GM12865 (cell line): ENCODE measurements around the gene TTC27.

Experiments
- DNase-seq: peaks from one replicate; pipeline ENCODE4 v3.0.0; 2010; ENCODE audit warnings: low read depth
- H3K4me3 ChIP-seq: 2 replicates; pipeline ENCODE4 v1.5.1; 2011; ENCODE audit warnings: mild to moderate bottlenecking, low read depth, low read length, control low read depth
- CTCF ChIP-seq: IDR thresholded peaks from 2 replicates; pipeline ENCODE4 v1.5.1; 2011; ENCODE audit warnings: low read length, control low read depth, low read depth, inconsistent platforms; ENCODE audit not compliant: insufficient read depth; ENCODE audit errors: missing control alignments

TTC27 gene

GRCh38 chr2:32706815-32707579, 79.1 kb downstream of the TTC27 start:
- no peak for TF ChIP-seq CTCF
- no peak for DNase-seq
- H3K4me3 ChIP-seq, result no peak overlapping the region

DNA sequence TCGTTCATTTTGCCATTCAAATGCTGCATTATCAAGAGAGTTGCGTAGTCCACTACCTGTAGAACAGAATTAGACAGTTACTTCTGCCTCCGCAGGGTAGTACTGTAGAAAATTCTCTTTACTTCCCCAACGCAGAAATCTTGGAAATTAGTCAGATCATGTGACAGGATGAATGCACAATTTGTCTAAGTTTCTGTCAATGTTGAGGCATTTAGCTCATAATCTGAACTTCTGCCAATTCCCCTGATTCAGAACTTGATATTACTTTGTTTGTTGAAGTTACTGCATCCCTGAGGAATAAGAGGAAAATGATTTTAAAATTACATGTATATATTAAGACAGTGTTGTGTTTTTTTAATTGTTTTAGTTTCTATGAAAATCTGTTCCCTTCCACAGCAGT, 83.4 kb downstream of the TTC27 start:
- TF ChIP-seq CTCF, result no peak
- DNase-seq, result no peak
- H3K4me3 ChIP-seq, result no peak overlapping the region

- no peak for TF ChIP-seq CTCF
- DNase-seq, result no peak
These were observed 84.2 kb downstream of the TTC27 start for GRCh38 chr2:32711908-32712501.

DNA sequence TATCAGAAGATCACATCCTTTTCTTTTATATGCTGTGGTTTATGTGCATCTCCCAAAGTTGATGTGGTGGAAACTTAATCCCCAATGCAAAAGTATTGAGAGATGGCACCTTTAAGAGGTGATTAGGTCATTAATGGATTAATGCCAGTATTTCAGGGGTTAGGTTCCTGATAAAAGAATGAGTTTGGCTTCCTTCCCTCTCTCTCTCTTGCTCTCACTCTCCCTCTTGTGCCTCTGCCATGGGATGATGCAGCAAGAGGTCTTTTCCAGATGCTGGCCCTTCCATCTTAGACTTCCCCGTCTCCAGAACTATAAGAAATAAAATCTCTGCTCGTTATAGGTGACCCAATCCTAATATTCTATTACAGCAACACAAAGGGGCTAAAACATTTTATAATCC, 85.0 kb downstream of the TTC27 start:
- DNase-seq, result no peak
- H3K4me3 ChIP-seq, result no peak overlapping the region
- no peak for TF ChIP-seq CTCF

More at GRCh38 chr2:32711908-32712501, 84.2 kb downstream of the TTC27 start:
- H3K4me3 ChIP-seq, result no peak overlapping the region

GRCh38 chr2:32714521-32714920, 86.7 kb downstream of the TTC27 start:
- no peak for DNase-seq

DNA sequence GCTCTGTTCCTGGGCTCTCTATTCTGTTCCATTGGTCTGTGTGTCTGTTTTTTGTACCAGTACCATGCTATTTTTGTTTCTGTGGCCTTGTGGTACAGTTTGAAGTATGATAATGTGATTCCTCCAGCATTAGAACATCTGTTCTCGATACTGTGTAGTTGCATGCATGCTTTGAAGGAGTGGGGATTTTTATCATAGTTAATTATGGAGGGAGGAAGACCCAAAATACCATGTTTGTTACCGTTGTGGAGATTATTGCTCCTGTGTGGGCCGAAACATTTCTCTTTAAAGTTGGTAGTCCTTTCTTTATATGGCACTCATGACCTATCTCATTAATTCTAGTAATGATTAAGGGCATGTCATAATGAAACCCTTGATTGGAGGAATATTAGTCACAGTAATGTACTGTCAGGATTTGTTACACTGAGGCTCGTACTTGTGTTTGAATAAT, 87.6 kb downstream of the TTC27 start:
- no peak overlapping the region for H3K4me3 ChIP-seq
- peak; percentile 74 for DNase-seq
- no peak for TF ChIP-seq CTCF

More at GRCh38 chr2:32714521-32714920, 86.7 kb downstream of the TTC27 start:
- TF ChIP-seq CTCF, result no peak
- no peak overlapping the region for H3K4me3 ChIP-seq
